SU-DHL-6 (cell line): ENCODE results near the gene CHTF8.

ENCODE experiments used
- H2AFZ ChIP-seq: fragments of 200-600 bp; sonication (generic); 2 replicates; pipeline ENCODE4 v1.6.1; 2014; ENCODE audit warnings: low read depth, mild to moderate bottlenecking, moderate library complexity, mixed read lengths, antibody characterized with exemption, low read length; ENCODE audit not compliant: severe bottlenecking
- H3F3A ChIP-seq: fragments of 200-600 bp; shearing (Covaris generic); 2 replicates; pipeline ENCODE4 v1.6.0; 2016; ENCODE audit warnings: antibody characterized with exemption, mild to moderate bottlenecking; ENCODE audit not compliant: insufficient read depth
- H3K27ac ChIP-seq: fragments of 200-600 bp; sonication (generic); 2 replicates; pipeline ENCODE4 v1.5.1; 2016; ENCODE audit warnings: low read depth, mild to moderate bottlenecking, low read length, moderate library complexity, mixed read lengths
- H3K27me3 ChIP-seq: fragments of 200-600 bp; sonication (generic), shearing (Covaris generic); 2 replicates; pipeline ENCODE4 v1.6.0; 2014; ENCODE audit warnings: mild to moderate bottlenecking, low read length
- H3K36me3 ChIP-seq: fragments of 200-600 bp; sonication (generic); 2 replicates; pipeline ENCODE4 v1.6.1; 2014; ENCODE audit warnings: mild to moderate bottlenecking, low read length, mixed read lengths
- H3K4me2 ChIP-seq: fragments of 300-600, 200-600 bp; shearing (Covaris generic), sonication (generic); 2 replicates; pipeline ENCODE4 v1.6.0; 2014; ENCODE audit warnings: low read length, low read depth, mild to moderate bottlenecking; ENCODE audit not compliant: poor library complexity, severe bottlenecking
- H3K4me3 ChIP-seq: fragments of 200-600 bp; sonication (generic); 2 replicates; pipeline ENCODE4 v1.5.1; 2014; ENCODE audit warnings: antibody characterized with exemption, low read length, mild to moderate bottlenecking, mixed read lengths; ENCODE audit not compliant: insufficient read depth, poor library complexity, severe bottlenecking
- H3K79me2 ChIP-seq: fragments of 200-600 bp; sonication (generic); 2 replicates; pipeline ENCODE4 v1.6.1; 2014; ENCODE audit warnings: mild to moderate bottlenecking, low read length, moderate library complexity; ENCODE audit not compliant: insufficient read depth
- H3K9ac ChIP-seq: fragments of 200-600 bp; sonication (generic); 2 replicates; pipeline ENCODE4 v1.7.0; 2014; ENCODE audit warnings: mild to moderate bottlenecking, low read length
- H3K9me2 ChIP-seq: fragments of 200-600 bp; sonication (generic); replicated peaks from 2 replicates; pipeline ENCODE4 v1.6.1; 2014; ENCODE audit warnings: low read length; ENCODE audit not compliant: insufficient read depth
- H3K9me3 ChIP-seq: fragments of 200-600 bp; sonication (generic); 2 replicates; pipeline ENCODE4 v1.6.1; 2014; ENCODE audit warnings: low read length, mixed read lengths; ENCODE audit not compliant: insufficient read depth
- H4K20me1 ChIP-seq: fragments of 200-600 bp; sonication (generic); 2 replicates; pipeline ENCODE4 v1.6.1; 2014; ENCODE audit warnings: low read depth, mild to moderate bottlenecking, antibody characterized with exemption, low read length, moderate library complexity, mixed read lengths
- EZH2phosphoT487 ChIP-seq: fragments of 200-600 bp; sonication (generic), shearing (Covaris generic); conservative IDR thresholded peaks from 2 replicates; pipeline ENCODE4 v1.6.1; 2018; ENCODE audit warnings: mild to moderate bottlenecking, antibody characterized with exemption, low read length, moderate library complexity, mixed read lengths
- TF ChIP-seq, protein P1 (sequence below): fragments of 200-600 bp; sonication (generic); IDR thresholded peaks from one replicate; pipeline ENCODE4 v1.5.1; 2017; ENCODE audit warnings: antibody characterized with exemption, mild to moderate bottlenecking, low read length, moderate library complexity; ENCODE audit not compliant: insufficient read depth, poor library complexity, severe bottlenecking

The CHTF8 gene

DNA sequence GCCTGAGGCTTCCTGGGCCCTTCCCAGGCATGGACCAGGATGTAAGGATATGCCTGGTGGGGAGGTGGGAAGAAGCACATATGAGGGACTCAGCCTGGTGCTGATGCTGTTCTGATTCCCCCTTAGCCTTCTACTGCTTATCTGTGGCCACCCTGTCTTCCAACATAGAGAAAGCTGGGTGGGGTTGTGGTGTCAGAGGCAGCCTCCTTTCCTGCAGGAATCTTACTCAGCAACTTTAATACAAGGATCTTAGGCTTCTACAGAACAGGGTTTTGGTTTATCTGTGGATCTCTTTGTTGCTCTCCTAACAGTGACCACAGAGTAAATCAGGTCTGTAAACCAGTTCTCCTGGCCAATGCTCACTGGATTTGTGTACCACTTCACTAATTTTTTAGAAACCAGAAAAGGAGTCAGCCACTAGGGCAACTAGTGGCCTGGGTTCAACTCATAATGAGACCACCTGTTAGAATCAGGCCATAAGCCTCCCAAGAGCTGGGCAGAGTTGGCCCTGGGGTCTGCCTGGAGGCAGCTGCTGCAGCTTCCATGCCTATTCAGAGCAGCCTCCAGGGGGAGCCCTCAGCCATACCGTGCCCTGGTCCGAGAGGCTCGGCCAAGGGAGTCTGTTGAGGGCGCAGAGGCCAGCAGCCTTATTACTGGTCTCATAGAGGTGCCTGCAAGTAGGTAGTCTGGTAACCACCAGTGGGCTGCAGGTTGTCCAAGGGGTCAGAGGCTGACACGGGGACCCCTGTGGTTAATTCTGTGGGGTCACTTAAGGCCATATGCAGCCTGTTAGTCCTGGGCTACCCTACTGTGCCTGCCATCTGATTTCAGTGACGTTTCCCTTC is 19.9 kb downstream of the CHTF8 start:
- no peaks in the 10 kb centered on the region for H3F3A ChIP-seq
- no peak overlapping the region for H3K9ac ChIP-seq
- H3K27me3 ChIP-seq, result no peaks in the 10 kb centered on the region
- H2AFZ ChIP-seq, result no peak overlapping the region
- no peaks in the 10 kb centered on the region for H4K20me1 ChIP-seq
- no peaks in the 10 kb centered on the region for H3K9me3 ChIP-seq
- TF ChIP-seq, protein P1, sequence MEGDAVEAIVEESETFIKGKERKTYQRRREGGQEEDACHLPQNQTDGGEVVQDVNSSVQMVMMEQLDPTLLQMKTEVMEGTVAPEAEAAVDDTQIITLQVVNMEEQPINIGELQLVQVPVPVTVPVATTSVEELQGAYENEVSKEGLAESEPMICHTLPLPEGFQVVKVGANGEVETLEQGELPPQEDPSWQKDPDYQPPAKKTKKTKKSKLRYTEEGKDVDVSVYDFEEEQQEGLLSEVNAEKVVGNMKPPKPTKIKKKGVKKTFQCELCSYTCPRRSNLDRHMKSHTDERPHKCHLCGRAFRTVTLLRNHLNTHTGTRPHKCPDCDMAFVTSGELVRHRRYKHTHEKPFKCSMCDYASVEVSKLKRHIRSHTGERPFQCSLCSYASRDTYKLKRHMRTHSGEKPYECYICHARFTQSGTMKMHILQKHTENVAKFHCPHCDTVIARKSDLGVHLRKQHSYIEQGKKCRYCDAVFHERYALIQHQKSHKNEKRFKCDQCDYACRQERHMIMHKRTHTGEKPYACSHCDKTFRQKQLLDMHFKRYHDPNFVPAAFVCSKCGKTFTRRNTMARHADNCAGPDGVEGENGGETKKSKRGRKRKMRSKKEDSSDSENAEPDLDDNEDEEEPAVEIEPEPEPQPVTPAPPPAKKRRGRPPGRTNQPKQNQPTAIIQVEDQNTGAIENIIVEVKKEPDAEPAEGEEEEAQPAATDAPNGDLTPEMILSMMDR, result peak; percentile 90
- TF ChIP-seq EZH2phosphoT487, result no peak
- no peaks in the 10 kb centered on the region for H3K36me3 ChIP-seq
- no peaks in the 10 kb centered on the region for H3K9me2 ChIP-seq
- H3K4me3 ChIP-seq, result no peak overlapping the region
- H3K27ac ChIP-seq, result no peak overlapping the region
- no peak overlapping the region for H3K4me2 ChIP-seq
- H3K79me2 ChIP-seq, result no peaks in the 10 kb centered on the region

DNA sequence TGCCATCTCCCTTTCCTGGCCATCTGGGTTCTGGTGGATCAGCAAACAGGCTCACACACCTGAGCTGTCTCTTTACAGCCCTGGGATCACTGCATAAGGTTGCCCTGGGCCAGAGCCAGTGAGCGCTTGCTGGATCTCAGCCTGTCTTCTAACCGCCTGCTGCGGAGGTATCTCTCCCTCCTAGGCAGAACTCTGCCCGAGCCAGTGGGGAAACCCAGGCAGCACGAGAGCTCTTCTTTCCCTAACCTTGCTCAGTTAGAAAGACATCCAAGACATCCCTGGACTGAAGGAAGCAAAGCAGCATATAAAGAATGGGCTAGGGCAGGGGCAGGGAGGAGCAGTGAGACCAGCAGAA is 20.5 kb downstream of the CHTF8 start:
- Histone ChIP-seq H3K9me2 (no peaks in the 10 kb centered on the region), H3K4me2 (no peak overlapping the region), H3K27ac (no peak overlapping the region), H4K20me1 (no peaks in the 10 kb centered on the region), H3K36me3 (no peaks in the 10 kb centered on the region), H3K79me2 (no peaks in the 10 kb centered on the region), H2AFZ (no peak overlapping the region), H3K9ac (no peak overlapping the region), H3K9me3 (no peaks in the 10 kb centered on the region), H3F3A (no peaks in the 10 kb centered on the region), H3K4me3 (no peak overlapping the region), H3K27me3 (no peaks in the 10 kb centered on the region)
- no peak for TF ChIP-seq EZH2phosphoT487
- TF ChIP-seq, protein P1, result no peak

DNA sequence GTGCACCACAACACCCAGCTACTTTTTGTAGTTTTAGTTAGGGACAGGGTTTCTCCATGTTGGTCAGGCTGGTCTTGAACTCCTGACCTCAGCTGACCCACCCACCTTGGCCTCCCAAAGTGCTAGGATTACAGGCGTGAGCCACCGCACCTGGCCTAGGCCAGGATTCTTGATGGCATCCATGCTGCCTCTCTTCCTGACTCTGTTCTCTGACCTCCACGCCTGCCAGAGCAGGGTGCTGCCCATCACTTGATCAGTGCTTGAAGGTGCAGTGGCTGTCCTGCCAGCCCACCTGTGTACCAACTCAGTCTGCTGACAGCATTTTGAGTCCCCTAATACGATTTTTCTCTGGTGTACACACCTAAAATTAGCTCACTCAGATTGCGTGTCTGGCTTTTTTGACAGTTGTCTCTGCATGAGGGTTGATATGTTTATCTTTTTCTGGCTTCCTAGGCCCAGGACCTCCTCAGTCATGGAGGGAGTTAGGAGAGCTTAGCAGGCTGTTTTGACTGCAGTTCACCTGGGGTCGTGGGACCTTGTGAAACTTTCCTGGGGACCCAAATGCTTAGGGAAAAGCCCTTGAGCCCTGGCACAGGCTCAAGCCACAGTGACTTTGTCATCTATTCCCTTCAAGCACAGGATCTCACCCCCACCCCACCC is 21.0 kb downstream of the CHTF8 start:
- H3K79me2 ChIP-seq, result no peaks in the 10 kb centered on the region
- no peak overlapping the region for H3K4me2 ChIP-seq
- no peaks in the 10 kb centered on the region for H3K9me3 ChIP-seq
- no peaks in the 10 kb centered on the region for H3K36me3 ChIP-seq
- no peak overlapping the region for H3K9ac ChIP-seq
- no peaks in the 10 kb centered on the region for H4K20me1 ChIP-seq
- no peaks in the 10 kb centered on the region for H3K9me2 ChIP-seq
- no peaks in the 10 kb centered on the region for H3F3A ChIP-seq
- no peak overlapping the region for H2AFZ ChIP-seq
- H3K27me3 ChIP-seq, result no peaks in the 10 kb centered on the region
- H3K4me3 ChIP-seq, result no peak overlapping the region
- no peak for TF ChIP-seq EZH2phosphoT487
- TF ChIP-seq, protein P1, result no peak
- no peak overlapping the region for H3K27ac ChIP-seq
